HepG2 (cell line): ENCODE results near the gene HYAL1. TPM values are rescaled to one million over a fixed set of nuclear protein-coding genes. Genes with fewer than 3 reads are reported as not detected.

ENCODE experiments used
- ATAC-seq: fragments of 200-7000 bp; cut with Tn5 transposase; 3 replicates; pipeline ENCODE4 v1.9.1; 2020; ENCODE audit warnings: mild to moderate bottlenecking, moderate library complexity
- BruUV-seq: library from RNA; stranded (reverse); fragments of 400-500 nt; replicated peaks from 2 replicates; lab custom pipeline; 2021; lab: Mats Ljungman, UMichigan
- CTCF ChIA-PET: fragments of 300-600 bp; formaldehyde crosslinking; extraction: SDS; loops from one replicate; lab custom pipeline; 2021; ENCODE audit warnings: low total read pairs, inconsistent platforms, low intra/inter-chr PET ratio; lab: Yijun Ruan, JAX
- POLR2A ChIA-PET: fragments of 350-600 bp; sonication (Branson Sonifier 250); formaldehyde crosslinking; loops from one replicate; lab custom pipeline; 2020; ENCODE audit warnings: antibody characterized with exemption, inconsistent platforms; lab: Yijun Ruan, JAX
- DNase-seq: peaks from one replicate; pipeline ENCODE4 v3.0.0-alpha.2; 2015; ENCODE audit warnings: low spot score
- FAIRE-seq: peaks from 3 replicates; lab custom pipeline; 2011; peaks lifted over from hg19 to GRCh38; lab: Jason Lieb, UNC
- H2AFZ ChIP-seq: one replicate; pipeline ENCODE4 v1.6.1; 2011; ENCODE audit warnings: low read length, inconsistent platforms
- H3K27ac ChIP-seq: fragments of 300-600 bp; 3 replicates; pipeline ENCODE4 v1.8.0; 2011; ENCODE audit warnings: mixed run types, mild to moderate bottlenecking, mixed read lengths, low read length, inconsistent platforms; ENCODE audit not compliant: insufficient read depth; ENCODE audit errors: extremely low read length
- H3K27me3 ChIP-seq, 2 experiments: fragments of 200-600 bp in 1 of 2; 2 replicates in 1 of 2; 3 replicates in 1 of 2; pipeline versions ENCODE4 v1.6.0 to v1.8.0; 2011; ENCODE audit warnings: low read length in 2 of 2, mild to moderate bottlenecking in 2 of 2, moderate library complexity in 2 of 2, inconsistent platforms in 1 of 2; ENCODE audit not compliant: insufficient read depth in 2 of 2, control insufficient read depth in 1 of 2
- H3K36me3 ChIP-seq, 2 experiments: fragments of 200-600 bp in 1 of 2; replicated peaks in 1 of 2; 2 replicates in 1 of 2; 3 replicates in 1 of 2; pipeline versions ENCODE4 v1.5.1 to v1.8.0; 2011; ENCODE audit warnings: low read length in 2 of 2, inconsistent platforms in 1 of 2; ENCODE audit not compliant: insufficient read depth in 2 of 2, control insufficient read depth in 1 of 2
- H3K4me1 ChIP-seq: 2 replicates; pipeline ENCODE4 v1.5.1; 2012; ENCODE audit warnings: low read length, inconsistent platforms; ENCODE audit not compliant: insufficient read depth
- H3K4me2 ChIP-seq: 2 replicates; pipeline ENCODE4 v1.6.0; 2011; ENCODE audit warnings: low read depth, low read length, inconsistent platforms
- H3K4me3 ChIP-seq, 3 experiments: fragments of 200-600 bp in 1 of 3; sonication (generic), shearing (Covaris generic) in 1 of 3; replicated peaks in 1 of 3; 2 replicates each; pipeline ENCODE4 v1.5.1; 2011 to 2016; ENCODE audit warnings: low read length in 3 of 3, inconsistent platforms in 2 of 3, low read depth in 2 of 3, mild to moderate bottlenecking in 2 of 3, control low read depth in 1 of 3, mixed read lengths in 1 of 3; ENCODE audit not compliant: insufficient read depth in 1 of 3
- H3K79me2 ChIP-seq: one replicate; pipeline ENCODE4 v1.6.1; 2011; ENCODE audit warnings: low read length, inconsistent platforms; ENCODE audit not compliant: insufficient read depth
- H3K9ac ChIP-seq: 2 replicates; pipeline ENCODE4 v1.6.0; 2011; ENCODE audit warnings: mild to moderate bottlenecking, low read depth, low read length, inconsistent platforms; ENCODE audit not compliant: insufficient read depth
- H3K9me3 ChIP-seq: 2 replicates; pipeline ENCODE4 v1.5.1; 2012; ENCODE audit warnings: mild to moderate bottlenecking, low read length
- H4K20me1 ChIP-seq: 2 replicates; pipeline ENCODE4 v1.6.0; 2011; ENCODE audit warnings: inconsistent platforms, mild to moderate bottlenecking, low read length, moderate library complexity; ENCODE audit not compliant: insufficient read depth
- AGO1 ChIP-seq: fragments of 200-400 bp; formaldehyde crosslinking; IDR thresholded peaks from 2 replicates; pipeline ENCODE4 v1.6.1; 2017; ENCODE audit warnings: mild to moderate bottlenecking, low read depth, low read length, moderate library complexity; ENCODE audit not compliant: poor library complexity, severe bottlenecking
- HMG20A ChIP-seq: IDR thresholded peaks from 2 replicates; pipeline ENCODE4 v1.6.1; 2016; ENCODE audit warnings: borderline replicate concordance
- MTF1 ChIP-seq: sonication (generic); formaldehyde crosslinking; IDR thresholded peaks from 2 replicates; pipeline ENCODE4 v1.5.0; 2020; ENCODE audit warnings: missing genetic modification reagents
- PAX8 ChIP-seq: sonication (generic); formaldehyde crosslinking; IDR thresholded peaks from 2 replicates; pipeline ENCODE4 v1.8.0; 2022; ENCODE audit warnings: mild to moderate bottlenecking, missing genetic modification reagents, borderline replicate concordance
- RELA ChIP-seq: sonication (generic); formaldehyde crosslinking; IDR thresholded peaks from 2 replicates; pipeline ENCODE4 v1.4.0; 2020; ENCODE audit warnings: missing genetic modification reagents
- SMC3 ChIP-seq: IDR thresholded peaks from 2 replicates; pipeline ENCODE4 v1.6.1; 2011; ENCODE audit warnings: low read length, improper control_type of control experiment
- STAG1 ChIP-seq: sonication (generic); formaldehyde crosslinking; IDR thresholded peaks from 2 replicates; pipeline ENCODE4 v1.4.0; 2020; ENCODE audit warnings: missing genetic modification reagents
- ZFYVE20 ChIP-seq: sonication (generic); formaldehyde crosslinking; IDR thresholded peaks from 2 replicates; pipeline ENCODE4 v1.8.0; 2023; ENCODE audit warnings: low read depth, mild to moderate bottlenecking, moderate library complexity, missing genetic modification reagents, borderline replicate concordance
- WGBS: methylation state at CpG from one replicate; pipeline ENCODE4 v1.1.6; 2017; ENCODE audit warnings: low lambda C conversion rate; 5-methylcytosine and 5-hydroxymethylcytosine counted together
- in situ Hi-C: cut with HindIII; loops from 2 replicates; pipeline ENCODE4 v1.10.0; 2017; ENCODE audit warnings: low pct_unique_long_range_greater_than_20kb; ENCODE audit not compliant: extremely low pct_ligation_motif_present
- intact Hi-C: fragments of 100-400 bp; cut with micrococcal nuclease; formaldehyde crosslinking; loops from one replicate; pipeline ENCODE4 v1.10.0; 2022; ENCODE audit not compliant: unreplicated experiment
- polyA plus RNA-seq, 8 experiments: library from polyadenylated mRNA; depleted of rRNA in 3 of 8; stranded (reverse) in 7 of 8; unstranded in 1 of 8; fragments of >200 nt; fragmentation: Illumina TruSeq in 4 of 8; extraction: Trizol in 4 of 8; gene quantifications; 2 replicates each; pipeline versions ENCODE4 v1.2.1 to v1.2.3, GENCODE V29; 2011 to 2016; ENCODE audit warnings: low read depth in 4 of 8, missing spikeins in 1 of 8, mixed read lengths in 1 of 8; ENCODE audit not compliant: insufficient read depth in 1 of 8
- total RNA-seq, 5 experiments: library from RNA; depleted of rRNA; stranded (reverse); fragments of >200 nt; fragmentation: Illumina TruSeq; extraction: Trizol; gene quantifications; 2 replicates each; pipeline ENCODE4 v1.2.3, GENCODE V29; 2016; ENCODE audit warnings: low read depth in 1 of 5
- TF ChIP-seq, protein P1 (sequence below): sonication (generic); formaldehyde crosslinking; IDR thresholded peaks from 2 replicates; pipeline ENCODE4 v1.5.0; 2020; ENCODE audit warnings: mild to moderate bottlenecking, missing genetic modification reagents, moderate library complexity
- TF ChIP-seq, protein P2 (sequence below), 2 experiments: fragments of 450-650 bp in 1 of 2; sonication (generic) in 1 of 2; formaldehyde crosslinking; IDR thresholded peaks; 2 replicates each; pipeline versions ENCODE4 v1.5.0 to v1.8.0; 2020 to 2022; ENCODE audit warnings: mild to moderate bottlenecking in 1 of 2, missing genetic modification reagents in 1 of 2
- TF ChIP-seq, protein P3 (sequence below): sonication (generic); formaldehyde crosslinking; IDR thresholded peaks from 2 replicates; pipeline ENCODE4 v1.5.0; 2020; ENCODE audit warnings: missing genetic modification reagents
- TF ChIP-seq, protein P4 (sequence below): sonication (generic); IDR thresholded peaks from 2 replicates; pipeline ENCODE4 v1.6.1; 2016; ENCODE audit warnings: low read depth, borderline replicate concordance
- TF ChIP-seq, protein P5 (sequence below): sonication (generic); formaldehyde crosslinking; IDR thresholded peaks from 2 replicates; pipeline ENCODE4 v1.4.0; 2020; ENCODE audit warnings: missing genetic modification reagents, borderline replicate concordance

The HYAL1 gene
- total and polyA plus RNA-seq, 2 of the 13 experiments (the other 11 are each of a cell fraction or from before 2014, with no cell fraction given) = 76.5 to 193 TPM

DNA sequence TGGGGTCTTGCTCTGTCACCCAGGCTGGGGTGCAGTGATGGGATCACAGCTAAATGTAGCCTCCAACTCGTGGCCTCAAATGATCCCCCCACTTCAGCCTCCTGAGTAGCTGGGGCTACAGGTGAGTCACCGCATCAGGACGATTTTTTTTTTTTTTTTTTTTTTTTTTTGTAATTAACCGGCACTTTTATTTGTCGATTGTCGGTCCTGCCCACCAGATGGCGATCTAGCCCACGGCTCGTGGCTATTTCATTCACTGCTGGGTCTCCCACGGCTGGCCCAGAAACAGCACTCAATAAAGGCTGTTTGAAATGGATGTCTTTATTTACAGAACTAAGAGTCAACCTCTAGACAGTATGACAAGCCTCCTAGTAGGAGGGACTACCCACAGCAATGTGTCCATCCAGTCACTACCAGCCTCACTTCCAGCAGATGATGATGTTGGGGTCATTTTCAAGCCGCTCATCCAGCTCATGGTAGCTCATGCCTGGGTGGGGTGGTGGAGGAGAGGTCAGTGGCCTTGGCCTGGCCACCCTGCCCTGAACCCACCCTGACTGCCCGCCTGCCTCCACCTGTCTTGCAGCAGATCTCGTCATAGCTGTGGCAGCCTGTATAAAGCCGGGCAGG, 43.9 kb upstream of the HYAL1 start:
- Histone ChIP-seq H3K36me3 (peaks cover 4 to 13% of the 10 kb centered on the region in 2 experiments; a peak in 3 of 5 replicates), H3K9ac (no peak overlapping the region), H2AFZ (no peak overlapping the region), H3K4me3 (no peak overlapping the region), H3K9me3 (no peaks in the 10 kb centered on the region), H3K4me2 (no peak overlapping the region), H3K27ac (no peak overlapping the region), H3K4me1 (peaks cover 81% of the 10 kb centered on the region), H4K20me1 (0 out of 2 replicates have a peak, but pooled peaks cover 3% of the 10 kb centered on the region), H3K79me2 (peaks cover 12% of the 10 kb centered on the region), H3K27me3 (no peaks in the 10 kb centered on the region)
- BruUV-seq = no TSS peak
- CTCF ChIA-PET = interaction anchor here (1.7 to 2.7 kb wide), 2 partner anchors 41 to 195 kb away, joined by 7 to 9 read pairs; no protein-coding TSS in a partner anchor
- WGBS = 24% methylated on average over 12 of the region's 14 CpGs
- FAIRE-seq (peak; percentile 60), DNase-seq (peak; percentile 59), ATAC-seq (no peak)
- intact Hi-C loops = loop anchor here (1.0 to 10.0 kb wide), 2 partner anchors 41 to 198 kb away; no protein-coding TSS in a partner anchor
- in situ Hi-C loops = loop anchor here (10.0 kb wide), 1 partner anchor 198 kb away; no protein-coding TSS in a partner anchor
- POLR2A ChIA-PET = interaction anchor here (1.6 to 3.6 kb wide), 2 partner anchors 10 to 19 kb away, joined by 4 to 18 read pairs; partner anchors contain the start of gene TUSC2
- TF ChIP-seq RELA (no peak), SMC3 (peak; percentile 46; the same call in 1 of the 2 replicates), ZFYVE20 (no peak), AGO1 (no peak), HMG20A (CRISPR knock-in tag) (no peak), PAX8 (CRISPR knock-in tag) (no peak), STAG1 (CRISPR knock-in tag) (peak; percentile 65), MTF1 (CRISPR knock-in tag) (no peak)
- TF ChIP-seq, protein P1, sequence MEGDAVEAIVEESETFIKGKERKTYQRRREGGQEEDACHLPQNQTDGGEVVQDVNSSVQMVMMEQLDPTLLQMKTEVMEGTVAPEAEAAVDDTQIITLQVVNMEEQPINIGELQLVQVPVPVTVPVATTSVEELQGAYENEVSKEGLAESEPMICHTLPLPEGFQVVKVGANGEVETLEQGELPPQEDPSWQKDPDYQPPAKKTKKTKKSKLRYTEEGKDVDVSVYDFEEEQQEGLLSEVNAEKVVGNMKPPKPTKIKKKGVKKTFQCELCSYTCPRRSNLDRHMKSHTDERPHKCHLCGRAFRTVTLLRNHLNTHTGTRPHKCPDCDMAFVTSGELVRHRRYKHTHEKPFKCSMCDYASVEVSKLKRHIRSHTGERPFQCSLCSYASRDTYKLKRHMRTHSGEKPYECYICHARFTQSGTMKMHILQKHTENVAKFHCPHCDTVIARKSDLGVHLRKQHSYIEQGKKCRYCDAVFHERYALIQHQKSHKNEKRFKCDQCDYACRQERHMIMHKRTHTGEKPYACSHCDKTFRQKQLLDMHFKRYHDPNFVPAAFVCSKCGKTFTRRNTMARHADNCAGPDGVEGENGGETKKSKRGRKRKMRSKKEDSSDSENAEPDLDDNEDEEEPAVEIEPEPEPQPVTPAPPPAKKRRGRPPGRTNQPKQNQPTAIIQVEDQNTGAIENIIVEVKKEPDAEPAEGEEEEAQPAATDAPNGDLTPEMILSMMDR = peak; percentile 67
- TF ChIP-seq, protein P2, sequence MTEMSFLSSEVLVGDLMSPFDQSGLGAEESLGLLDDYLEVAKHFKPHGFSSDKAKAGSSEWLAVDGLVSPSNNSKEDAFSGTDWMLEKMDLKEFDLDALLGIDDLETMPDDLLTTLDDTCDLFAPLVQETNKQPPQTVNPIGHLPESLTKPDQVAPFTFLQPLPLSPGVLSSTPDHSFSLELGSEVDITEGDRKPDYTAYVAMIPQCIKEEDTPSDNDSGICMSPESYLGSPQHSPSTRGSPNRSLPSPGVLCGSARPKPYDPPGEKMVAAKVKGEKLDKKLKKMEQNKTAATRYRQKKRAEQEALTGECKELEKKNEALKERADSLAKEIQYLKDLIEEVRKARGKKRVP (CRISPR knock-in tag; IDR thresholded peaks at IDR 0.05) = no peak
- TF ChIP-seq, protein P3, sequence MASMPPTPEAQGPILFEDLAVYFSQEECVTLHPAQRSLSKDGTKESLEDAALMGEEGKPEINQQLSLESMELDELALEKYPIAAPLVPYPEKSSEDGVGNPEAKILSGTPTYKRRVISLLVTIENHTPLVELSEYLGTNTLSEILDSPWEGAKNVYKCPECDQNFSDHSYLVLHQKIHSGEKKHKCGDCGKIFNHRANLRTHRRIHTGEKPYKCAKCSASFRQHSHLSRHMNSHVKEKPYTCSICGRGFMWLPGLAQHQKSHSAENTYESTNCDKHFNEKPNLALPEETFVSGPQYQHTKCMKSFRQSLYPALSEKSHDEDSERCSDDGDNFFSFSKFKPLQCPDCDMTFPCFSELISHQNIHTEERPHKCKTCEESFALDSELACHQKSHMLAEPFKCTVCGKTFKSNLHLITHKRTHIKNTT = no peak
- TF ChIP-seq, protein P4, sequence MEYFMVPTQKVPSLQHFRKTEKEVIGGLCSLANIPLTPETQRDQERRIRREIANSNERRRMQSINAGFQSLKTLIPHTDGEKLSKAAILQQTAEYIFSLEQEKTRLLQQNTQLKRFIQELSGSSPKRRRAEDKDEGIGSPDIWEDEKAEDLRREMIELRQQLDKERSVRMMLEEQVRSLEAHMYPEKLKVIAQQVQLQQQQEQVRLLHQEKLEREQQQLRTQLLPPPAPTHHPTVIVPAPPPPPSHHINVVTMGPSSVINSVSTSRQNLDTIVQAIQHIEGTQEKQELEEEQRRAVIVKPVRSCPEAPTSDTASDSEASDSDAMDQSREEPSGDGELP = no peak
- TF ChIP-seq, protein P5, sequence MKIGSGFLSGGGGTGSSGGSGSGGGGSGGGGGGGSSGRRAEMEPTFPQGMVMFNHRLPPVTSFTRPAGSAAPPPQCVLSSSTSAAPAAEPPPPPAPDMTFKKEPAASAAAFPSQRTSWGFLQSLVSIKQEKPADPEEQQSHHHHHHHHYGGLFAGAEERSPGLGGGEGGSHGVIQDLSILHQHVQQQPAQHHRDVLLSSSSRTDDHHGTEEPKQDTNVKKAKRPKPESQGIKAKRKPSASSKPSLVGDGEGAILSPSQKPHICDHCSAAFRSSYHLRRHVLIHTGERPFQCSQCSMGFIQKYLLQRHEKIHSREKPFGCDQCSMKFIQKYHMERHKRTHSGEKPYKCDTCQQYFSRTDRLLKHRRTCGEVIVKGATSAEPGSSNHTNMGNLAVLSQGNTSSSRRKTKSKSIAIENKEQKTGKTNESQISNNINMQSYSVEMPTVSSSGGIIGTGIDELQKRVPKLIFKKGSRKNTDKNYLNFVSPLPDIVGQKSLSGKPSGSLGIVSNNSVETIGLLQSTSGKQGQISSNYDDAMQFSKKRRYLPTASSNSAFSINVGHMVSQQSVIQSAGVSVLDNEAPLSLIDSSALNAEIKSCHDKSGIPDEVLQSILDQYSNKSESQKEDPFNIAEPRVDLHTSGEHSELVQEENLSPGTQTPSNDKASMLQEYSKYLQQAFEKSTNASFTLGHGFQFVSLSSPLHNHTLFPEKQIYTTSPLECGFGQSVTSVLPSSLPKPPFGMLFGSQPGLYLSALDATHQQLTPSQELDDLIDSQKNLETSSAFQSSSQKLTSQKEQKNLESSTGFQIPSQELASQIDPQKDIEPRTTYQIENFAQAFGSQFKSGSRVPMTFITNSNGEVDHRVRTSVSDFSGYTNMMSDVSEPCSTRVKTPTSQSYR = no peak
